ENCODE results near the gene TREML4. TPM values are rescaled to one million over a fixed set of nuclear protein-coding genes. Genes with fewer than 3 reads are reported as not detected.

TREML4 gene
- total and polyA plus RNA-seq, 4 donors = 0.08 to 0.31 TPM; not detected in 2

DNA sequence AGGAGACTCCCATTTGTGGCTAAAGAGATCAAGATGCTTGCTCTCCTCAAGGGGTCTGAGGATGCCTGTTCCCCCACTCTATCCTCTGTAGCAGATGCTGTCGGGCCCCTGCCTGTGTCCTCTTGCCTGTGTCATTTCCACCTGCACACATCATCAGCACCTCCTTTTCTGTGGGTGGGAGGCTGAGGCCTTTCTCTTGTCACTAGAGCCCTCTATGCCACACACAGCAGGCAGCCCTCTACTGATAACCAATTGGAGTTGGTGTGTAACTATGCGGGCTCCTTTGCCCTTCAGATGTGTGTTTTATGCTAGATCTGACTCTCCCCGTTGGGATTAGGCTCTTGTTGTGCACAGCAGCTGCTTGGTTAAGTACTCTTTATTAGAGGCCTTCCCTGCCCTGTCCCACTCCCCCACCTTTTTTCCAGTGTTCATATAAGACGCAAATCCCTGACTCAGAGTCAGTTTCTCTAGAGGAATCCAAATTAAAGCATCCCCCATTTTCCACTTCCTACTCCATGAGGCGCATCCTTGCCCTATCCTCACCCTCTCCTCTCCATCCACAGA lies 34.9 kb upstream of the TREML4 start:
- no peak overlapping the region for H3K27ac ChIP-seq (ENCODE audit: low read depth in 1 of 2, low read length in 2 of 2)
- no peak overlapping the region for H3K9ac ChIP-seq (ENCODE audit: low read depth in 1 of 2, low read length in 2 of 2)
- H3K9me3 ChIP-seq (ENCODE audit: control insufficient read depth in 4 of 4, low read length in 3 of 4) = peaks cover 0 to 10% (median 3%) of the 10 kb centered on the region in 4 donors
- no peak overlapping the region for H3K4me3 ChIP-seq (ENCODE audit: low read depth in 1 of 3, low read length in 3 of 3)
- no peak for DNase-seq (ENCODE audit: low spot score)
- H3K27me3 ChIP-seq (ENCODE audit: control insufficient read depth in 4 of 4, insufficient read depth in 4 of 4, low read length in 3 of 4) = no peaks in the 10 kb centered on the region
- no peaks in the 10 kb centered on the region for H3K36me3 ChIP-seq (ENCODE audit: control insufficient read depth in 4 of 4, insufficient read depth in 3 of 4, low read depth in 1 of 4, low read length in 3 of 4)
- H3K4me1 ChIP-seq (ENCODE audit: control insufficient read depth in 4 of 4, insufficient read depth in 4 of 4, low read length in 3 of 4) = no peaks in the 10 kb centered on the region
- WGBS = 77% methylated on average over 5 of the region's 5 CpGs
- no peak for TF ChIP-seq RXRA (IDR thresholded peaks at IDR 0.05)
- TF ChIP-seq FOXA2 (IDR thresholded peaks at IDR 0.05) = no peak
- TF ChIP-seq TAF1 (conservative IDR thresholded peaks at IDR 0.05) = no peak
- no peak for TF ChIP-seq REST (IDR thresholded peaks at IDR 0.05)
- no peak for TF ChIP-seq GABPA (IDR thresholded peaks at IDR 0.05 in 1 of 2, conservative IDR thresholded peaks at IDR 0.05 in 1 of 2)
- no peak for TF ChIP-seq SP1 (IDR thresholded peaks at IDR 0.05)
- TF ChIP-seq NR2F2 (IDR thresholded peaks at IDR 0.05) = no peak
- TF ChIP-seq RAD21 (IDR thresholded peaks at IDR 0.05) = no peak
- TF ChIP-seq CTCF (IDR thresholded peaks at IDR 0.05; ENCODE audit: low read depth, low read length, missing input control) = no peak
- TF ChIP-seq EGR1 (IDR thresholded peaks at IDR 0.05; ENCODE audit: low read depth in 2 of 2) = no peak
- TF ChIP-seq HNF4G (IDR thresholded peaks at IDR 0.05) = no peak
- TF ChIP-seq YY1 (IDR thresholded peaks at IDR 0.05) = no peak
- no peak for TF ChIP-seq ZBTB33 (IDR thresholded peaks at IDR 0.05)

DNA sequence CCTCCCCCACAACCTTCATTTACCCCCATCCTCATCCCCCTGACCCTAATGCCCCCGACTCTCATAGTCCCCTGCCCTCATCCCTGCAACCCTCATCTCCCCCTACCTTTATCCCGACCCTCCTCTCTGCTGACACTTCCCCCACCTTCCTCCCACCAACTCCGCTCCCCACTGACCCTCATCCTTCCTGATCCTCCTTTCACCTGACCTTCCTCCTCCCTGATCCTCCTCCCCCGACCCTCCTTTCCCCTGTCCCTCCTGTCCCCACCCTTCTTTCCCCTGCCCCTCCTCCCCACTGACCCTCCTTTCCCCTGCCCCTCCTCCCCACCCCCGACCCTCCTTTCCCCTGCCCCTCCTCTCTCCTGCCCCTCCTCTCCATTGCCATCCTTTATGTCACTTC lies 34.3 kb upstream of the TREML4 start:
- no peak overlapping the region for H3K27ac ChIP-seq (ENCODE audit: low read depth in 1 of 2, low read length in 2 of 2)
- peaks cover 0 to 10% (median 3%) of the 10 kb centered on the region in 4 donors for H3K9me3 ChIP-seq (ENCODE audit: control insufficient read depth in 4 of 4, low read length in 3 of 4)
- H3K4me3 ChIP-seq (ENCODE audit: low read depth in 1 of 3, low read length in 3 of 3) = no peak overlapping the region
- no peak for TF ChIP-seq MAX (IDR thresholded peaks at IDR 0.05)
- TF ChIP-seq RAD21 (IDR thresholded peaks at IDR 0.05) = no peak
- no peak for TF ChIP-seq TAF1 (conservative IDR thresholded peaks at IDR 0.05)
- no peak for TF ChIP-seq NR2F2 (IDR thresholded peaks at IDR 0.05)
- TF ChIP-seq CTCF (IDR thresholded peaks at IDR 0.05; ENCODE audit: low read depth, low read length, missing input control) = no peak
- TF ChIP-seq GABPA (IDR thresholded peaks at IDR 0.05 in 1 of 2, conservative IDR thresholded peaks at IDR 0.05 in 1 of 2) = no peak
- TF ChIP-seq REST (IDR thresholded peaks at IDR 0.05) = no peak
- no peak for TF ChIP-seq SP1 (IDR thresholded peaks at IDR 0.05)
- TF ChIP-seq ZBTB33 (IDR thresholded peaks at IDR 0.05) = no peak
- H3K9ac ChIP-seq (ENCODE audit: low read depth in 1 of 2, low read length in 2 of 2) = no peak overlapping the region
- DNase-seq (ENCODE audit: low spot score) = no peak
- 51% methylated on average over 5 of the region's 5 CpGs for WGBS
- no peaks in the 10 kb centered on the region for H3K27me3 ChIP-seq (ENCODE audit: control insufficient read depth in 4 of 4, insufficient read depth in 4 of 4, low read length in 3 of 4)
- H3K4me1 ChIP-seq (ENCODE audit: control insufficient read depth in 4 of 4, insufficient read depth in 4 of 4, low read length in 3 of 4) = no peaks in the 10 kb centered on the region
- no peaks in the 10 kb centered on the region for H3K36me3 ChIP-seq (ENCODE audit: control insufficient read depth in 4 of 4, insufficient read depth in 3 of 4, low read depth in 1 of 4, low read length in 3 of 4)
